Hematopoietic multipotent progenitor cell (in vitro differentiated cells): Measurements from ENCODE around the gene ZBTB26. TPM values are rescaled to one million over a fixed set of nuclear protein-coding genes. Genes with fewer than 3 reads are reported as not detected.
A peak's percentile ranks its signal among the peaks of the same experiment; 100 is the strongest.

Experiments used
- DNase-seq, 3 donors: peaks; one replicate each; pipeline ENCODE4 v3.0.0-alpha.2; 2011 to 2015; ENCODE audit warnings: low read depth in 2 of 3, low spot score in 2 of 3
- total RNA-seq: library from RNA; depleted of rRNA; stranded (reverse); fragments of >200 nt; gene quantifications from one replicate; pipeline ENCODE4 v1.2.3, GENCODE V29; 2012

The ZBTB26 gene, protein sequence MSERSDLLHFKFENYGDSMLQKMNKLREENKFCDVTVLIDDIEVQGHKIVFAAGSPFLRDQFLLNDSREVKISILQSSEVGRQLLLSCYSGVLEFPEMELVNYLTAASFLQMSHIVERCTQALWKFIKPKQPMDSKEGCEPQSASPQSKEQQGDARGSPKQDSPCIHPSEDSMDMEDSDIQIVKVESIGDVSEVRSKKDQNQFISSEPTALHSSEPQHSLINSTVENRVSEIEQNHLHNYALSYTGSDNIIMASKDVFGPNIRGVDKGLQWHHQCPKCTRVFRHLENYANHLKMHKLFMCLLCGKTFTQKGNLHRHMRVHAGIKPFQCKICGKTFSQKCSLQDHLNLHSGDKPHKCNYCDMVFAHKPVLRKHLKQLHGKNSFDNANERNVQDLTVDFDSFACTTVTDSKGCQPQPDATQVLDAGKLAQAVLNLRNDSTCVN
- total RNA-seq, result 7.0 TPM

DNA sequence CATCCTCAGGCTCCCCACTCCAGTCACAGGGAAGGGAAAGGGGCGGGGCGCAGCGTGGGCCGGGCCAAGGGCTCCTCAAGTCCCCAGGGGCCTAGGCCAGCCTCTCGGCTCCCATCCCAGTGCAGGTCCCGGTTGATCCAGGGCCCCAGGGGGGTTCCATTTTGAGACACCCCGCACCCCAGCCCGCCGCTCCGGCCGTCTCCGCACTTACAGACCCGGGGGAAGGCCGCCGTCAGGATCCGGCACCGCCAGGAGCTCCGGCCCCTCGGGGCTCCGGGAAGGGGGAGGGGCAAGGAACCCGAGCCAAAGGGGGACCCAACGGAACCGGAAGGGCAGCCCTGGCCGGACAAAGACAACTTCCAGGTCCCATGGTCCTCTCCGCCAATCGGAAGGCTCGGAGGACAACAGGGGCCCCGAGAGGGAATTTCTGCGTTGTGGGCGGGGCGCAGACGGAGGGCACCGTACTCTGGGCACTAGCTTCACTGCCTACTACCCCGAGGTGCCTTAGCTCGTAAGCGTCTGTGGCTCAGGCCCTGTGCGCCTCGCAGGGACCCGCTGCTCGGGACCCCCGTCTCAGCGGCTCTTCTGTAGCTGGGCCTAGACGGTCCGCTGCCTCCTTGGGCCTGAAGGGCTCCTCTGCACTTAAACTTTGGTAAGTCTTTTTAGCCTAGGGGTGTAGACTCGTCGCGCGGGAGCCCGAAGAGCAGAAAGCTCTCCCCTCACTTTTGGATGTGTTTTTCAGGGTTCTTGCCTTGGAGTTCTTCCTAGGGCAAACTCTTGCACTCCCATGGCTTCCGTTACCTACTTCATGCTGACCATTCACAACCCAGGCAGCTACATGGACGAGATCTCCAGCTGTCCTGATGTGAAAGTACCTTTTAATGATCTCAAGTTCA, at the start of gene ZBTB26:
Gene ZBTB26 (minus strand): TSS at position 287 of the 896 bp plus-strand sequence. CDS start 11,578 bp downstream, outside the sequence.
- DNase-seq, result peak; percentile 68 to 96 (median 96)

DNA sequence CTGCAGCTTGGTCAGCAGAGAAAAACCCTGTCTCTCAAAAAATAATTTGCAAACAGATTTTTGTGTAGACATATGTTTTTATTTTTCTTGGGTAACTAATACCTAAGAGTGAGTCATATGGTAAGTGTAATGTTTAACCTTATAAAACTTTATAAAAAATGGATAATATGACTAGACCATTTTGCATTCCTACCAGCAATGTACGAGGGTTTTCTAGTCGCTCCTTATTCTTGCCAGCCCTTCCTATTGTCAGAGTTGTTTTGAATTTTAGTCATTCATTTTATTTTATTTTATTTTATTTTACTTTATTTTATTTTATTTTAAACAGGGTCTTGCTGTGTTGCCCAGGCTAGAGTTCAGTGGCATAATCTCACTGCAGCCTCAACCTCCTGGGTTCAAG, 47.3 kb upstream of the ZBTB26 start:
- no peak for DNase-seq

DNA sequence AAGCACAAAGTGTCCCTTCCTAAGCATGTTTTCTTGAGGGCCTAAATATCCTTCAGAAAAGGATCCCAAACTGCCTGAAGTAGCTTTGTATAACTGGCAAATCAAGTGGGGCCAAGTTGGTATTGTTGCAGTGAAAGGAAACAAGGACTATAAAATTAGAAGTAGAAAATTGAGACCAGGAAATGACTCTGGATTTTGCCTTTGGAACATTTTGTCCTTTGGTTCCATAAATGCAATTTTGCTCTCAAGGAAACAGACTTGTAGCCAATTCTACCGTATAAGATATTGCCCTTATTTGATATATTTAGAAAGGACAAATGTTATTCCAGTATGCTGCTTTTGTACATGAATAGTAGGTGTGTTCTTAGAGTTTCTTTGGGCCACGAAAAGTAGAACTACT, 43.9 kb upstream of the ZBTB26 start:
- DNase-seq, result no peak

DNA sequence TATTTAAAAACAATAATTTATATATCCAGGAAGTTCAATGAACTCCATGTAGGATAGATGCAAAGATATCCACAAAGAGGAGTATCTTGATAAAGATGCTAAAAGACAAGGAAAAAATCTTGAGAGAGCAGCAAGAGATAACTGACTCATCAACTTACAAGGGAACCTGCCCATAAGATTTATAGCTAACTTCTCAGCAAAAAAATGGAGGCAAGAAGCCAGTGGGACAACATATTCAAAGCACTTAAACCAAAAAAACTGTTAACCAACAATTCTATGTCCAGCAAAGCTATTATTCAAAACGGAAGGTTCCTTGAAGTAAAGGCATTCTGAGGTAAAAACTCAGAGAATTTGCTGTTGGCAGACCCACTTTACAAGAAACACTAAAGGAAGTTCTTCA, 29.8 kb upstream of the ZBTB26 start:
- no peak for DNase-seq

DNA sequence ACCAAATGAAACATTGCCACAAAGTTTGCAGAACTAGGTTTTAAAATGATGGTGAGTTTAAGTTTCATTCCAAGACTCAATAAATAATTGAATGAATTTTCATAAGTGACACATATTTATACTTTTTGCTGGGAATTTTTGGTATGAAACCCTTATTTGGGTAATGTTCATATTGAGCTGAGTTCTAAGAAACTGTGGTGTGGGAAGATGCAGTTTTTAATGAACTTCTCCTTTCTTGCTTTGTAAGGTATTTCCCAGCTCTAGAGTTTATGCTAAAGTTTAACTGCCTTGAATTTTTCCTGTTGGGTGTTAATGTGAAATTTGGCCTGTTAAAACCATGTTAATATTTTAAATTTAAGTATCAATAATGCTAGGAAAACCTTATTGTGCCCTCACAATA, 24.6 kb upstream of the ZBTB26 start:
- DNase-seq, result no peak

DNA sequence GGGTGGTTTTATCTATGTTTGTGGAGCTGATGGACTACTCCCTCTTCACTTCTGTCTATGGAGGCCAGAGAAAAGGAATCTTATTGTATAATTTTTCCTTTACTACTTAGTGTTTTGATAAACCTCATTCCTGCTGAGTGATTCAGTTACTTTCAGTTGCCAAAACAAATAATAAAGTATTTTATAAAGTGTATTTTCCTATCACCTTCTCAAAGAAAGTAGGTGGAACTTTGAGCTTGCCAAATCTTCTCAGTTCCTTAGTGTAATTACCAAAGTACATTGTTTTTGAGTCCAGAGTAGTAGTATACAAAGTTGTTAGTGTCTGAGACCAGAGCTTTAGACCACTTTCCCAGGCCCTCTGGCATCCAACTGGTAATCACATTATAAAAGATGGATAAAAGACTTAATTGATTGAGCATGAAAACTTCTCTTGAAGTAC, 23.0 kb upstream of the ZBTB26 start:
- no peak for DNase-seq

DNA sequence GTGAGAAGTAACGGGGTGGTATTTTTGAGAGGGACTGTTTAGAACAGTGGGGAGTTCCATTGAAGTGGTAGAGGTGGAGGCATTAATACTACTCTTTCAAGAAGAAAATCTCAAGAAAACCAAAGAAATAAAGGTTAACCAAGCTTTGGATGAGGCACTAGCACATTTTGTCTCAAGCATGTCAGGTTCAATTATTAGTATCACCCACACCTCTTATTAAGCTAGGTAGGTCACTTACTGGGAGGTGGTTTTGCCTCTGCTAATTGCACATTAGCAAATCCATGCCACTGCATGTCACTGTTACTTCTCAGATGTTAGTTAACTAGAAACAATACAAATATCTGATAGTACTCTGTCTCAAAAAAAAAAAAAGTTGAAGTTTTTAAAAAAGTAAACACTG, 19.7 kb upstream of the ZBTB26 start:
- no peak for DNase-seq

DNA sequence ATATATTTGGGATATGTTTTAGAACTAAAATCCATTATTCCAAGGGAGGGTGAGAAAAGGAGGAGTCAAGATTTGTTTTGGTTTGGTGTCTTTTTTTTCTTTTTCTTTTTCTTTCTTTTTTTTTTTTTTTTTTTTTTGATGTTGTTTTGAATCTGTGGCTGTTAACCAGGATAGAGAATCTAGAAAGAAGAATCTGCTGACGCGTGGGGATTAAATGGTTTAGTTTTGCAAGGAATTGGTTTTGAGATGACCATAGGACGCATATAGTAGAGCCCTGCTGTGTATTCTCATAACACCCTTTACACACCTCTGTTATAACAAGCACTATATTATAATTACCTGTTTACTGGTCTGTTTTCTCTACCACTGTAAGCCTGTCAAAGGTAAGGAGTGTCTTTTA, 19.0 kb upstream of the ZBTB26 start:
- no peak for DNase-seq

DNA sequence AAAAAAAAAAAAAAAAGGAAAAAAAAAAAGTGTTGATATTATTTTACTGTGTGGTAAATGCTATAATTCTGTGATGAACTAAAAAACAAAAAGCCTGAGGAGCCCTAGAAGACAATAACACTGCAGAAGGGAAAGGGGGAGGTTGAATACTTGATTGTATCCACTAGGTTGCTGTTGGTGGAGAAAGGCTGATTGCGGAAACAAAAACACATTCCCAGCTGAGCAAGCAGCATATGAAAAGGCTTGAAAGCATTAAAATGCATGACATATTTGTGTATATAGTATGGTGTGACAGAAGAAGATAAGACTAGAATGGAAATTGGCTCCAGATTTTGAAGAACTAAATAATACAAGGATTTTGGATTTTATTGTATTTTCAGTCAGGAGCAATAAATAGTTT, 18.4 kb upstream of the ZBTB26 start:
- DNase-seq, result no peak

DNA sequence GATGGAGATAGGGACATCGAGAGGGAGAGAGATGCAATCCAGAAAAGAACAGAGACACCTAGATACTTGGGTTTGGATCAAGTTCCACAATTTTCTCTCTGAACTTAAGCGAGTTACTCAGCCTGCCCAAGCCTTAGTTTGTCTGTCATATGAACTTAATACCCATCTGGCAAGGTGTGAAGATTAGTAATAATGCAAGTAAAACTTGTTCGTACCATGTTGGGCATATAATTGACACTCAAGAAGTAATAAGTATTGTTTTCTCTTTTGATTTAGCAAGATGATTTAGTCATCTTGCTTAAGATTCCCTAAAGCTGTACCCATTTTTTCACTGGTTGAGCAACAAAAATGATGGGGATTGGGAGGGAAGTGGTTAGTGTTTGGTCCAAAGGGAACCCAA, 17.0 kb upstream of the ZBTB26 start:
- no peak for DNase-seq

DNA sequence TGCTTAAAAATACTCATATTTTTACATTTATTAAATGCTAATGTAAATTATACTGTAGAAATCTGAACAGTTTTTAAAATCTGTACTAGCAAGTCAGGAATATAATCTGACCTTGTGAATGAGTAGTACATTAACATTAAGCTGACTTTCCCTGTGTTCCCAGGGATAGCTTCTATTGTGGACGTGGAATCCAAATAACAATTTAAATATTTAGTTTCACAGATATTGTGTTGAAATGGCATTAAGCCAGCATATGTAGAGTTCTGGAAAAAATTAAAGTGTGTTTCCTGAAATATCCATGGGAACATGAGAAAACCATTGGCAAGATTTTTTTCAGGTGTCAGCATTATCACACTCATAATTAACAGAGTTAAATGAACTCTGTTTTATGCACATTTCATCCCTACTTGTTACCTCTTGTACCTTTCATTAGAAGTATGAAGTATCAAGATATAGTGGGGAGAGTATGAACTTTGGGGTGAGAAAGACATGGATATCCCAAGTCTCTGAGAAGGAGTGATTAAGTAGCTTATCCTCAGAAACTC, 15.2 kb upstream of the ZBTB26 start:
- DNase-seq, result no peak

DNA sequence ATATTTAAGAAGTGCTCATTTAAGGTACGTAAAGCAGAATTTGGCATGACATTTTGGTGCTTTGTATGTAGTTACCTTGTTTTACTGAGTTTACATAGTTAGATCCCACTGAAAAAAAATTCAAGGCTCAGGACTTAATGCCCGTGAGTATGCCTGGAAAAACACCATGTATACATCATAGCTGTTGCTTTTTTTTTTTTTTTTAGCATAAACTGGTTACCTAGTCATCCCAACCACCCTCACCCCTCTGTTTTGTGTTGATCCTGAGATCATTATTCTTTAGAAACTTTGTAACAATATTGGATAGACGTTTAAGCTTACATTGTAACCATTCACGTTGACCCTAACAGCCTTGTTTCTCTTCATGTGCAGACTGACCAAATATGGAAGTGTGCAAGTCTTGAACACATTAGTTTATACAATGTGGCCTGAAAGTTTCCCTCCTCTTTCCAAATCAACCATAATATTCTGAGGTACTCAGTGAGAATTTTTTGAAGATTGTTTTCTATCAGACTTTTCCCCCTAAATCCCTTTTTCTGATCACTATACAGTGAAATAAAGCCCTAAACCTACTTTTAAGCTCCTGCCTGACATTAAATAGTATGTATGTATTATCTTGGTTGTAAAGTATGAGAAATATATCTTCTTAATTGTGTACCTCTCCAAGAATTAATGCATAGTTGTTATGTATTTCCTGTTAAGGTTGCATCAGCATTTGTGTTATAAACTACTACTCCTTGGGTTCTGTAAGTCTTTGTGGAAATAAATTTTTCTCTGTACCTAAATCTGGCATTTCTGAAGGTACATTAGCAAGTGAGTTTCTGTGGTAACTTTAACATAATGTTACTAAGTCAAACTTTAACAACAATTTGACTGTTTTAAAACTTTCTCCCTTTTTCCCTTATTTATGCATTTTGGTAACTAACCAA, 13.9 kb upstream of the ZBTB26 start:
- no peak for DNase-seq

DNA sequence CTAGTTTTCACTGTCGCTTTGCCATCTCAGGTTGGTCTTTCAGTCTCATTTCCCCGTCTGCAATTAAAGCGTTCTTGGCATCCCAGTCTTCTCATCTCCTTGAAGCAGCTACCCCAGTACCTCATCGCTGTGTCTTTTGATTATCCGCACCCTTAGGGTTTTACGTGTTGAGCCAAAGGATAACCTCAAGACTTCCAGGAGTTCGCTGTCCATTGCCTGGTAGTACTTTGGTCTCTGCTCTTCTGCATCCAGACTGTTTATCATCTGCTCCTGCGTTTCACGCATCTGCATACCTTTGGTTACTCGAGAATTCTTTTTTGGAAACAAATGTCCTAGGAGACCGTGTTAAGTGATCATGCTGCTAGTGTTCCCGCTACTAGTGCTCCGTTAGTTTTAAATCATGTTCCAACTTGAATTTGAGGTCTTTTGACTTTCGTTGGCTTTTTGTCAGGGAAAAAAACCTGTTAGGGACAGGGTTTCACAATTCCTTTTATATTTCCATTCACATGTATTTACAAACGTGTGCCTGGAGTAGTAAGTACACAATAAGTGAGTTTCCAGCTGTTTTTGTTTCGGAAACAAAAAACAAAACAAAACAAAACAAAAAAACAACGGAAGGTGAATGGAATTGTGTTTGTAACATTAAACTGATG, 10.4 kb upstream of the ZBTB26 start:
- no peak for DNase-seq

DNA sequence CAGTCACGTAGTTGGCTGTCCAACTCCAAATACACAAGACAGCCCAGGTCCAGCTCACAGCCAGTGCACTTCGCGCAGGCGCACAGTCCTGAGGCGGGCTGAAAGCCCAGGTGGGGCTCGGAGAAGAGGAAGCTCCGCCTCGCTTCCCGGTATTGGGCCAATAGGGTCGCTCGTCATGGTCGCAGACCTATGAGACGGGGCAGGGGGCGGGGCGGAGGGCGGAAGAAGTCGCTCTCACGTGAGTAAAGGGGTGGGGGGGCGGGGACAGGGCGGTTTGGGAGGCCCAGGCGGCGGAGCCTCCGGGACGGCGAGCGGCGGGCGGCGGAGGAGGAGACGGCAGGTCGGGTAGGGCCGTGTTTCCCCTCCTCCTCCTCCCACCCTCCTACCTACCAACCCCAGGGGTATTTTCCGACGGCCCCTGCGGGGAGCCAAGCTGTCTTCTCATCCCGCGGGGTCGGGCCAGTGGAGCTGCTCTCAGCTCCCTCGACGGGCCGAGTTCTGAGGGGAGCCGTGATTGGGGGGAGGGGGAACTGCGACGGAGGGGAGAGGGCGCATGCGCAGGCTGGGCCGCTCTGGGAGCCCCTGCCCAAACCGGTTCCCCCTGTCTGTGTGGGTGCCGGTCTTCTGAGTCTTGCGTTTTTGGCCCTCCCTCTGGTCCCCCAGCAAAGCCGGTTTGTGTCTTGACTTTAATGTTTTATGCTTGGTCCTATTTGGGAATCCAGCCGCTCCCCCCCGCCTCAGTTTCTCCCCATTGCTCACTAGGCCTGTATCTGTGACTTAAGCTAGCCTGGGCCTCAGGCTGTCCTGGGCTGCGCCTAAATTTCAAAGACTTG, 9.7 kb upstream of the ZBTB26 start, which contains the start of gene RABGAP1:
Gene RABGAP1 (plus strand): TSS at position 272 of the 833 bp plus-strand sequence. CDS start 16,040 bp downstream, outside the sequence.
- peak; percentile 91 to 99 (median 99) for DNase-seq

DNA sequence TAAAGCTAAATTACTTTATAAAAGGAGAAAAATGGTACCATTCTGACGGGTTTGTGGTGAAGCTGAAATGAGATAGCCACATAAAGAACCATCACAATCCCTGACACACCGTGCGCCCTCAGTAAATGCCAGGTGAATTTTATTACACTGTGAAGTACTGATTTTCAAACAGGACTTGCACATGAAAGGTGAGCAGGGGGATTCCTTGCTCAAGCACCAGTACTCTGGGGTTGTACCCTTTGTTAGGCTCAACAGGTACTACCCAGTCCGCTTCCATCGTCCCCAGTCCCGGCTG, 9.1 kb upstream of the ZBTB26 start:
- DNase-seq, result no peak

DNA sequence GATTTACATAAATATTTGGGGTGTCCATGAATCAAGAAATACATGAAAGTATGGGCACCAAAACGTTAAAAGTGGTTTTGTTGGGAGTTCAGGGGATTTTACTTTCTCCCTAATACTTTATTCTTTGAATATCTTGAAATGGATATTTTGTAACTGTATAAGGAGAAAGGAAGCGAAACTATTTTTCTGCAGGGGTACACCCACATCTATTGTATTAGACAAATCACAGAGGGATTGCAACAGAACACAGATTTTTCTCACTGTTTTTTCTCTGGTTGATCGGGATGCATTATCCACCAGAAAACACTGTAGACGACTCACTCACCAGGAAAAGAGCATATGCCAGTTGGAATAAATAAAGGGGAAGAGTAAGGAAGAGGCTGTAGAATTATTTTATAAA, 8.3 kb upstream of the ZBTB26 start:
- DNase-seq, result no peak

DNA sequence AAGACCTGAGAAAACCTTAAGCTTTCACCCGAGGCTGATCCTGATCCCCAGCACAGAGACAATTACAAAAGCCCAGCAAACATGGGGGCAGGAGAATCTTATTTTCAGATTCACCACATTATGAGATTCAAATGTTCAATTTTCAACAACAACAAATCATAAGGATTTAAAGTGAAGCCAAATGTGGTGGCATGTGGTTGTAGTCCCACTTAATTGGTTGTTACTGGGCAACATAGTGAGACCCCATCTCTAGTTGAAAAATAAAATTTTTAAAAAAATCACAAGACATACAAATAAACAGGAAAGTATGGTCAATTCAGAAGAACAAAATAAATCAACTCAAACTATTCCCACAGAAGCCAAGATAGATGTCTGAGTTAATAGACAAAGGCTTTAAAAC, 5.6 kb upstream of the ZBTB26 start:
- DNase-seq, result no peak

DNA sequence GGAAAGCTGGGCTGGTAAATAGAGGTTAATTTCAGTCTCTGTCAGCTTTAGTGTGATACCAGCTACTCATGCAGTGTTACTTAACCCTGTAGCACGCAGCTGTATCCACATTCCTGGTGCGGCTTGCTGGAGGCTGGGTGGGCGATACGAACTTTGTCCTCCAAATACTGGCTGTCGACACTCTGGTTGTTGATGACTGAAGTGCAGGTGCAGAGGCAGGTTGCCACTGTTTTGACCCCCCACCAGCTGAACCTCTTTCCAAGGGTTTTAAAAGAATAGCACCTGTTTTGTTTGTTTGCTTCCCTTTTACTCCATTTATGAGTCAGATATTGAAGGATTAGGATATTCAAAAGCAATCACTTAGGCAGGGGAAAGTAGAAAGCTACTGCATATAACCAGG, 5.2 kb upstream of the ZBTB26 start:
- no peak for DNase-seq
